Activated CD8-positive, alpha-beta memory T cell treated with anti-CD3 and anti-CD28 coated beads, Interleukin-2, amount 50 U/mL, for 4 hours (primary cell): Measurements from ENCODE around the gene TBATA.

Experiments
- DNase-seq: peaks from one replicate; pipeline ENCODE4 v3.0.0-alpha.2; 2020

Gene TBATA

GRCh38 chr10:70785190-70785589 lies at the start of gene TBATA:
Gene TBATA, minus strand, starts transcription at chr10:70785377. Its CDS starts 1,998 bp downstream, at chr10:70783379.
- DNase-seq: no peak

GRCh38 chr10:70834441-70835151 lies 49.4 kb upstream of the TBATA start:
- DNase-seq: no peak

GRCh38 chr10:70834021-70834420 lies 48.8 kb upstream of the TBATA start:
- DNase-seq: no peak

- DNase-seq: no peak
Observed at GRCh38 chr10:70833601-70834000, 48.4 kb upstream of the TBATA start.

GRCh38 chr10:70832852-70833528 lies 47.8 kb upstream of the TBATA start:
- DNase-seq: no peak

DNA sequence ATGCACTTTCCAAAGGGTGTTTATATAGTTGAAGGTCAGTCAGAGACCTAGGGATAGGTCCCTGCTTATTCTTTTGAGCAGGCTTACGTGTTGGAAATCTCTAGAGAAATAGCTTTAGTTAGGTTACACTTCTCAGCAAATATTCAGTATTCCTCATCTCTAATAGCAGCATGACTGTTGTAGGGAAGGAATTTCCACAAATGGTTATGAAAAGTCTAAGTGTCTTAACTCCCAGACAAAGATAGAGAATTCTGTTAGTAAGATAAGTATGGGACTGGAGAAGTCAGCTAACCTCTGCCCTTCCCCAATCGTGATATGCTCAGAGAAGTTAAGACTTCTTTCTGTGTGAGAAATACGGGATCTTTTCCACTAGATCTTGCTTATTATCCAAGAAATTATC lies 47.0 kb upstream of the TBATA start:
- no peak for DNase-seq

- DNase-seq: no peak
Observed at GRCh38 chr10:70830164-70830563, 45.0 kb upstream of the TBATA start.

GRCh38 chr10:70829543-70829942 lies 44.4 kb upstream of the TBATA start:
- no peak for DNase-seq

DNA sequence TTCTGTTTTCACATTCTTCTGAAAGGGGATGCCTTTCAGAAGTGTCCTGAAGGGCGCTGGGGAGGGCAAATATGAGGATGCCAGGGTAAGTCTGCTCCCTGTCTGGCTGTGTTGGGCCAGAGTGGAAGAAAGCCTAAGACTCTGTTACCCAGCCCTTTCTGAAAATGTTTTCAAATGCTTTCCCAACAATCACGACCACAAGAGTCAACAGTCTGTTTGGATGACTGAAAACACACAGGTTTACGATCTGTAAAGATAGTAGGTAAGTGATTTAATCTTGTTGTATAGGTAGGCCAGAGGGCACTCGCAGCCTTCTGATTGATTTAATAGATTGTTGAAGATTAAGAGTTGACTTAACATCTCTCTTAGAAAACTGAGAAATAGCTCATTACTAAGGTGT lies 43.7 kb upstream of the TBATA start:
- no peak for DNase-seq

DNA sequence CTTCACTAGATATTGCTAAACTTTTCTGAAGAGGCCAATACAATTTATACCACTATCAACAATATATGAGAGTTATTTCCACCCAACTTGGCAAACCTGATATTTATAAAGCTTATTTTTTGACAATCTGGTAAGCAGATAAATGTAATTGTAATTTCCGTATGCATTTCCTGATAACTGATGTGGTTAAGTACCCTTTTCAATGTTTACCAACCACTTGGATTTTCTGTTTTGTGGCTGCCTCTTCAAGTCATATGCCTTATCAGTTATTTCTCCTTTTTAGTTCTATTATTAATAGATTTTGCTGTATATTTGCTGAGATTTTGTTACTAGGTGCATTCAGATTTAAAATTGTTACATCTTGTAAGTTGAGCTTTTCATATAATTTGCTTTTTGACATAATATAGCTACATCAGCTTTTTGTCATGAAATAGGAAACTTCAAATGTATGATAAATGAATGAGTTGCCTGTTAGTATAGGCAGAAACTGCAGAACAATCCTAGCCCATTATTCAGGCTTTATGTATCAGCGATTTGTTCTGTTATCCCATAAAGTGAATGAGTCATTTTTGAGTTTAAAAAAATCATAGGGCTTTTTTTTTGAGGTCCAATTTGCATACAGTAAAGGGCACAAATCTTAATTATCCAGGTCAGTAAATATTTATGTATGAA lies 42.0 kb upstream of the TBATA start:
- DNase-seq: no peak

GRCh38 chr10:70822076-70822820 lies 37.1 kb upstream of the TBATA start:
- no peak for DNase-seq

GRCh38 chr10:70820976-70821750 lies 36.0 kb upstream of the TBATA start:
- DNase-seq: no peak

DNA sequence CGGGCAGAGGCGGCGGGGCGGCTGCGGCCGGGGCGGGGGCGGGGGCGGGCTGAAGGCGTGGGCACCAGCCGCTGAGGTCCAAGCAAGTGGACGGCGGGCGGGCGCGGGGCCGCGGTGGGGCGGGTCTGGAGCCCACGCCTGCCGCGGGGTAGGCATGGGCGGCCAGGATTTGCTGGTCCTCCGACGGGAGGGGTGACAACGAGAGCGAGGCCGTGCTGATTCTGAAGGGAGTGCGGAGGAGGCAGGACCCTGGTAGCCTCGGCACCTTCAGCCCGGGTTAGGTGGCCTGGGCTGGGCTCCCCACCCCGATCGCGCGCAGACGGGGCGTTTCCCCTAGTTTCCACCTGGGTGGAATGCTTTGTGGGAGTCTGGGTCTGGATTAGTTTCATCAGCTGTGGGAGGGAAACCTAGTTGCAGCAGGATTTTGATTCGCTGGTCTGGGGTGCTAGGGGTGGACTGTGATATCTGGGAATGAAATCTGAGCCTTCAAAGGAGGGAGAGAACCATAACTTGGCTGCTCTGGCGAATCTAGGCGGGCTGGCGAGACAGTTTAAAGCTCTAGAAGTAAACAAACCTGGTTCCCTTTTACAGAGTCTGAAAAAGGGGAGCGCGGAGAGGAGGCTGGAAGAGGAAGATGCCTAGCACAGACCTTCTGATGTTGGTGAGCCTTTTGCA lies 31.2 kb upstream of the TBATA start:
- DNase-seq: peak; percentile 37

- peak; percentile 88 for DNase-seq
Observed at GRCh38 chr10:70815504-70816219, 30.5 kb upstream of the TBATA start, which contains the start of gene SGPL1. Gene SGPL1, plus strand, starts transcription at chr10:70815948. Its CDS starts 906 bp downstream, at chr10:70816854.

GRCh38 chr10:70814126-70814525 lies 28.9 kb upstream of the TBATA start:
- no peak for DNase-seq

DNA sequence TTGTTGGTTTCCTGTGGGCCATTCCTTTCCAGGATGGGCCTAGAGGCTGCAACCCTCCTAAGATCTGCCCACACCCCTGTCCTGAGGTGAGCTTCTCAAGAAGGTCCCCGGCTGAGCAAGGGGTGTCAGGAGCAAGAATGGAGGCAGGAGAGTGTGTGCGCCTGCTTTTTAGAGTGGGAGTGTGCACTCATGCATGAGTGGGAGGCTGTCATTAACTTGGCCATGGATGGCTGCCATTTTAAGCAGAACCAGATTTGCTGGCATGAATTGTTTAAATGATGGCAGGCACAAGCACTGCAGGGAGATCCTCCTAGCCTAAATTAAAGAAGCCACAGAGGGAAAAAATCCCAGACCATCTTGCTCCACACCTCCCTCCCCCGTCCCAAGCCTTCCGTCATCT lies 27.6 kb upstream of the TBATA start:
- no peak for DNase-seq

DNA sequence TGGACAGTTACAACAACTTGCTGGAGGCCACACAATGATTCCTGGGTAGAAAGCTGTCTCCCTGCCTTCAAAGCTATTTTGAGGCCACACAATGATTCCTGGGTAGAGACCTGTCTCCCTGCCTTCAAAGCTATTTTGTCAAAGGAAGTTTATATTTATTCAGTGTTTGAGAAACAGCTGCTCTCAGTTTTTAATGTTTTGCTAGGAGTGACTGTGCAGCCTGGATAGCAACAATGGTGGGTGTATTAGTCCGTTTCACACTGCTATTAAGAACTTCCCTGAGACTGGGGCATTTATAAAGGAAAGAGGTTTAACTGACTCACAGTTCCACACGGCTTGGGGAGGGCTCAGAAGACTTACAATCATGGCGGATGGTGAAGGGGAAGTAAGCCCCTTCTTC lies 26.7 kb upstream of the TBATA start:
- no peak for DNase-seq

- no peak for DNase-seq
Observed at GRCh38 chr10:70810967-70811366, 25.8 kb upstream of the TBATA start.

- DNase-seq: no peak
Observed at GRCh38 chr10:70809726-70810125, 24.5 kb upstream of the TBATA start.

DNA sequence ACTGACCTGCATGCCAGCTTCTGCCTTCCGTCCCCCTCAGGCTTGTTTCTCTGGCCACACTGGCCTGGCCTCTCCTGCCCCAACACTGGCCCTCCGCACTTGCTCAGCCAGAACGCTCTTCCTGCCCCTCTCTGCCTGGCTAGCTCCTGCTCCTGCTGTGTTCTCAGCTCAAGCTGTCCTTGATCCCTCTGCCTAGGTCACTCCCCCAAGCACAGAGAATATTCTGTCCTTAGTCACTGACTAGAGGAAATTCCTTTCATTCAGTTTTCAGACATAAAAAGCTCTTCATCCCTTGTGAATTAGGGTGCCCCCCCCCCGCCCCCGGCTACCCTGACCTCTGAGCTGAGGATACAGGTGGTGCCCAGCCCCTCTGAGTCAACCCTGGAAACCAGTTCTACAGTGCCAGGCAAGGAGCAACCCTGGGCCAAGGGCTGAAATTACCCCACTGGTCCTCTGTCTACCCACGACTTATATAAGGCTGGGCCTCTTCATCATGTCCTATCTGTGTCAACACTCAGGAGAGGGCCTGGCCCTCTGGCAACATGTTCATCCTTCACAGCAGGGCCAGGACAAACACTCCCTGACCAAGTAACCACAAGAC lies 23.9 kb upstream of the TBATA start:
- DNase-seq: no peak

DNA sequence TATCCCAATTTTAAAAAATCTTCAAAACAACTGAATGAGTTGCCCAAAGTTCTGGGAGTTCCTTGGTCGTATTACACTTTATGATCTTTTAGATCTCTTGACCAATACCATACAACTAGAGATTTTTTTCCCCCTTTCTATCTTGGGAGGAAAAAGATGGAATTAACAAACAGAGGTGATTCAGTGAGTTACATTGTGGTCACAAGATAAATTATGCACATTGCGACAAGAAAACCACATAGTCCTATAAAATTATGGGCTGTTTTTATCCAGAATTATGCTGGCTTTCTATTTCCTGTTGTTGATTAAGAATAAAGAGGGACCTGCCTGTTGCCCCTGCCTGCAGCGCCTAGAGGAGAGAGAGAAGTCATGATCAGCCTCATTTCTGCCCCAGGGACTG lies 22.4 kb upstream of the TBATA start:
- DNase-seq: no peak
